Activated naive CD4-positive, alpha-beta T cell treated with anti-CD3 and anti-CD28 coated beads, Interleukin-2, amount 10 ng/mL, durations not matched to agents 7 days and 5 days (primary cell): Measurements from ENCODE around the gene DYSF.
"Not testable (repeated sequence)": the region's sequence is repeated elsewhere in the genome, so short reads cannot be mapped to it uniquely, and the experiment has no call there.

Experiments
- CTCF ChIA-PET: fragments of 350-600 bp; sonication (Branson Sonifier 250); formaldehyde crosslinking; loops from one replicate; lab custom pipeline; 2021; ENCODE audit warnings: antibody characterized with exemption; lab: Charles Lee
- DNase-seq: peaks from one replicate; pipeline ENCODE4 v3.0.0-alpha.2; 2020
- H3K27ac Mint-ChIP-seq: one replicate; pipeline ENCODE4 v1.8.0; 2021; ENCODE audit warnings: mild to moderate bottlenecking, moderate library complexity, mixed read lengths
- H3K27me3 Mint-ChIP-seq: one replicate; pipeline ENCODE4 v1.8.0; 2021; ENCODE audit warnings: mild to moderate bottlenecking, mixed read lengths
- H3K36me3 Mint-ChIP-seq: one replicate; pipeline ENCODE4 v1.8.0; 2021; ENCODE audit warnings: mixed read lengths
- H3K4me1 Mint-ChIP-seq: one replicate; pipeline ENCODE4 v1.8.0; 2021; ENCODE audit warnings: mixed read lengths
- H3K4me3 Mint-ChIP-seq: one replicate; pipeline ENCODE4 v1.8.0; 2021; ENCODE audit warnings: mild to moderate bottlenecking, moderate library complexity, mixed read lengths
- H3K9me3 Mint-ChIP-seq: one replicate; pipeline ENCODE4 v1.8.0; 2021; ENCODE audit warnings: mixed read lengths

The DYSF gene

DNA sequence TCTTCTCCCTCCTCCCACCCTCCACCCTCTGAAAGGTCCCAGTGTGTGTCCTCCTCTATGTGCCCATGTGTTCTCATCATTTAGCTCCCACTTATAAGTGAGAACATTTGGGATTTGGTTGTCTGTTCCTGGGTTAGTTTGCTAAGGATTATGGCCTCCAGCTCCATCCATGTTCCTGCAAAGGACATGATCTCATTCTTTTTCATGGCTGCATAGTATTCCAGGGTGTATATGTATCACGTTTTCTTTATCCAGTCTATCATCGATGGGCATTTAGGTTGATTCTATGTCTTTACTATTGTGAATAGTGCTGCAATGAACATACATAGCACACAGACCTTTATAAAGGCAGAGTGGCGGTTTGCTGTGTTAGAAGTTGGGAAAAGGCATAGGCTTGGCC is 38.2 kb downstream of the DYSF start:
- not testable (repeated sequence) for H3K4me3 Mint-ChIP-seq, DNase-seq, H3K4me1 Mint-ChIP-seq, H3K27ac Mint-ChIP-seq, H3K9me3 Mint-ChIP-seq, H3K36me3 Mint-ChIP-seq
- H3K27me3 Mint-ChIP-seq, result peaks cover 14% of the 10 kb centered on the region
- CTCF ChIA-PET, result interaction anchor here (1.1 kb wide), 1 partner anchor 19 kb away, joined by 3 read pairs; no protein-coding TSS in a partner anchor

DNA sequence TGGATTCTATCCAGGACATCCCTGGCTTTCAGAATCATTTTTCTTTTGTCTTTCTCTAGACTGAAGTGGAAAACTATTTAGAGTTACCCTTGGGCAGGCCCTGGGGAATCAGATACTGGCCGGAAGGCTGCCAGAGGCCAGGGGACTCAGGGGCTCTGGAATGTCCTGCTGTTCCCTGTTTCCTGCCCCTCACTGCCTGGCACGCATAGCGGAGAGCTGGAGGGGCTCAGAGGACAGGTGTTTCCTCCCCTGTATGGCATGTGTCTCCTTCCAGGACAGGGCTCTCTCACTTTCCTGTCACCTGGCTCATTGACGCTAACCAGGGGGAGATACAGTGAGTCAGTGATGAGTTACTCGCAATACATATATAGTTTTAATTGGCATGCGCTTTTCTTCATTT is 38.8 kb downstream of the DYSF start:
- Mint-ChIP-seq H3K9me3 (peaks cover 3% of the 10 kb centered on the region), H3K27me3 (peaks cover 14% of the 10 kb centered on the region), H3K27ac (no peak overlapping the region), H3K4me3 (no peak overlapping the region), H3K36me3 (no peaks in the 10 kb centered on the region), H3K4me1 (no peaks in the 10 kb centered on the region)
- no peak for DNase-seq
- CTCF ChIA-PET, result interaction anchor here (1.1 kb wide), 1 partner anchor 19 kb away, joined by 3 read pairs; no protein-coding TSS in a partner anchor

DNA sequence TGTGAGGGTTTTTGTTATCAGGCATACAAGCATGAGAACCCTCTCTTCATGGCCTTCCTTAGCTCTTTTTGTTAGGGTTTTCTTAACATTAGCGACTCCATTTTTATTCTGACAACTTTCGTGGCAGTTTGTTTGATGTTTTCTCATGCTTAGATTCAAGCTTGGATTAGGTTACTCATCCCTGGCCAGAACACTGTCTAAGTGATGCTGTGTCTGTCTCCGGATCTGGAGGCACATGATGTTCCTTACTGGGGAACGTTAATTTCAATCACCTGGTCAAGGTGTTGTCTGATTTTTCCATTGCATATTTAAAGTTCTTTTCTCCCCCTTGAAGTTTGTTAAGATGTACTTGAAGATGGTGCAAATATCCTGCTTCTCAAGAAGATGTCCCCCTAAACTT is 40.7 kb downstream of the DYSF start:
- Mint-ChIP-seq H3K36me3 (no peaks in the 10 kb centered on the region), H3K9me3 (peaks cover 3% of the 10 kb centered on the region), H3K27ac (no peak overlapping the region), H3K27me3 (peaks cover 11% of the 10 kb centered on the region), H3K4me1 (no peaks in the 10 kb centered on the region), H3K4me3 (no peak overlapping the region)
- DNase-seq, result no peak
- CTCF ChIA-PET, result no interaction called here

DNA sequence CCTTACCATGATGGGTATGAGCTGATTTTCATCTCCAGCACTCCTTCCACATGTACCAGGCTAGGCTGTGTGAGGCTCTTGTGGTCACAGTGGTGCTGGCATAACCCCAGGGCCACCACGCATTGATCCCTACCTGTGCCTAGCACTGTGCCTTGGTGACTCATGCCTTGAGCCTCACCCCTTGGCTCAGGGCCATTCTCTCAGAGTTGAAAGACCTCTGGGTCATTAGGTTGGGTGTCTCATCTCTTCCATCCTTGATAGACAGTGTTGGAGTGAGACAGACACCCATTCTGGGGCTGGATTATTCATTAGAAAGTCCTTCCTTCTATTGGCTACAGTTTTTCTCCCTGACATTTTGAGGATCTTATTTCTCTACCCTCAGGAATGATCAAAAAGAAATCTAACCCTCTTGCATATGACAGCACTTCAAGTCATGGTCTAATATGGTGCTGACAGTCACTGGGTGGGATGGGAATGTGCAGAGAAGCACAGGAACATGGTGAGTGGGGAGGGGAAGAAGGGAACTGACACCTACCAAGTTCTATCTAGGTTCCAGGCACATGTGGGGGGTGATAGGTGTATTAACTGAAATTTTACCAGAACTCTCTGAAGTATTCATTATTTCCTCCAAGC is 41.3 kb downstream of the DYSF start:
- Mint-ChIP-seq H3K27ac (no peak overlapping the region), H3K4me3 (no peak overlapping the region), H3K36me3 (no peaks in the 10 kb centered on the region), H3K9me3 (peaks cover 3% of the 10 kb centered on the region), H3K4me1 (no peaks in the 10 kb centered on the region), H3K27me3 (peaks cover 8% of the 10 kb centered on the region)
- DNase-seq, result no peak
- CTCF ChIA-PET, result no interaction called here

DNA sequence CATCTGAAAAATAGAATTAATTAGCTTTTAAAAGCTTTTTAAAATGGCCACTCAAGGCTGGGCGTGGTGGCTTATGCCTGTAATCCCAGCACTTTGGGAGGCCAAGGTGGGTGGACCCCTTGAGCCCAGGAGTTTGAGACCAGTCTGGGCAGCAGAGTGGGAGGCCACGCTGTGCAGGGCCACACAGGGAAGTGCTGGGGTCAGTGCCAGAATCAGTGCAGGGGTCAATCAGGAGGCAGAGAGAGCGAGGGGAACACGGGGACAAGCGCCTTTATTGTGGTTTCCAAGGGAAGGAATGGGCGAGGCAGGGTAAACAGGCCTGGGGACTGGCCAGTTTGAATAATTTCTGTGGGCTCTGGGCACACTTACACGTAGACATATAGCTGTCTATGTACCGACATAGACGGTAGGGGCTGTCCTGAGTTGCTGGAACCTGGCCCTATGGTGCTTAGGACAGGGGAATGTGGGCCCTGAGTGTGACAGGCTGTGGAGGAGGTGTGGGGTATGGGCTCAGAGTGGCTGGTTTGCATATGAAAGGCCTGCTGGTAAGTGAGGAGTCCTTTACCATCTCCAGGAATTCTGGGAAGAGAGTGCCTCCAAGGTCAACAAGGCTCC is 42.9 kb downstream of the DYSF start:
- no peak for DNase-seq
- peaks cover 10% of the 10 kb centered on the region for H3K27me3 Mint-ChIP-seq
- CTCF ChIA-PET, result interaction anchor here (1.1 kb wide), 1 partner anchor 10 kb away, joined by 3 read pairs; no protein-coding TSS in a partner anchor
- H3K36me3 Mint-ChIP-seq, result no peaks in the 10 kb centered on the region
- H3K27ac Mint-ChIP-seq, result no peak overlapping the region
- H3K9me3 Mint-ChIP-seq, result peaks cover 3% of the 10 kb centered on the region
- H3K4me1 Mint-ChIP-seq, result no peaks in the 10 kb centered on the region
- H3K4me3 Mint-ChIP-seq, result no peak overlapping the region

DNA sequence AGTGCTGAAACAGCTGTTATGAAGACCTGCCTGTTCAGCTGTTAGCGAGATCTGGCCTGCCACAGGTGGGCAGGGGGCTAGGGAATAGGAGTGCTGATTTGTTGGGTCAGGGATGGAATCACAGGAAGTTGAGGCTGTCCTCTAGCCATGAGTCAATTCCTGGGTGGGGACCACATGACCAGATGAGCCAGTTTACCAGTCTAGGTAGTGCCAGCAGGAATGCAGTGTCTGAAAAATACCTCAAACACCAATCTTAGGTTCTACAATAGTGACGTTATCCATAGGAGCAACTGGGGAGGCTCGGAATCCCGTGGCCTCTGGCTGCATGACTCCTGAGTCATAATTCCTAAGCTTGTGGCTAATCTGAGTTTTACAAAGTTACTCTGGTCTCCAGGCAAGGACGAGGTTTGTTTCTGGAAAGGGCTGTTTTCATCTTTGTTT is 44.9 kb downstream of the DYSF start:
- Mint-ChIP-seq H3K27ac (no peak overlapping the region), H3K9me3 (no peaks in the 10 kb centered on the region), H3K36me3 (no peaks in the 10 kb centered on the region), H3K4me3 (no peak overlapping the region), H3K4me1 (no peaks in the 10 kb centered on the region), H3K27me3 (peaks cover 18% of the 10 kb centered on the region)
- CTCF ChIA-PET, result no interaction called here
- no peak for DNase-seq

DNA sequence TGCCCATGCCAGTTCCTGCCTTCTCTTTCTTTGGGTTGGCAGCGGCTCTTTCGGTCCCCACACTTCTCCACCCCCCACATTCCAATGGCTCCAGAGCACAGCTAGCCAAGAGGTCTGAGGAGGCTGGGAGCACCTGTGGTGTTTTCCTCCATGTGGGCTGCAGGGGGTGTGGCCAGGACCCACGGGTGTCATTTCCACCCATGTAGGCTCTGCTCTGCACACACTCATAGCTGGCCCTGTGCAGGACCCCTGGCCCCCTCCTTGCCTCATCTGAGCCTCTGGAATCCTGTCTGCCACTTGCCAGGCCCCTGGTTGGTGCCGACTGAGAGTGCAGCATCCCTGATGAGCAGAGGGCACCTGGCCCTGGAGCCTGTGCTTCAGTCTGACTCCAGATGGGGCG is 46.3 kb downstream of the DYSF start:
- DNase-seq, result no peak
- H3K4me3 Mint-ChIP-seq, result no peak overlapping the region
- no peaks in the 10 kb centered on the region for H3K36me3 Mint-ChIP-seq
- no peaks in the 10 kb centered on the region for H3K4me1 Mint-ChIP-seq
- peaks cover 18% of the 10 kb centered on the region for H3K27me3 Mint-ChIP-seq
- CTCF ChIA-PET, result no interaction called here
- H3K9me3 Mint-ChIP-seq, result no peaks in the 10 kb centered on the region
- H3K27ac Mint-ChIP-seq, result no peak overlapping the region

DNA sequence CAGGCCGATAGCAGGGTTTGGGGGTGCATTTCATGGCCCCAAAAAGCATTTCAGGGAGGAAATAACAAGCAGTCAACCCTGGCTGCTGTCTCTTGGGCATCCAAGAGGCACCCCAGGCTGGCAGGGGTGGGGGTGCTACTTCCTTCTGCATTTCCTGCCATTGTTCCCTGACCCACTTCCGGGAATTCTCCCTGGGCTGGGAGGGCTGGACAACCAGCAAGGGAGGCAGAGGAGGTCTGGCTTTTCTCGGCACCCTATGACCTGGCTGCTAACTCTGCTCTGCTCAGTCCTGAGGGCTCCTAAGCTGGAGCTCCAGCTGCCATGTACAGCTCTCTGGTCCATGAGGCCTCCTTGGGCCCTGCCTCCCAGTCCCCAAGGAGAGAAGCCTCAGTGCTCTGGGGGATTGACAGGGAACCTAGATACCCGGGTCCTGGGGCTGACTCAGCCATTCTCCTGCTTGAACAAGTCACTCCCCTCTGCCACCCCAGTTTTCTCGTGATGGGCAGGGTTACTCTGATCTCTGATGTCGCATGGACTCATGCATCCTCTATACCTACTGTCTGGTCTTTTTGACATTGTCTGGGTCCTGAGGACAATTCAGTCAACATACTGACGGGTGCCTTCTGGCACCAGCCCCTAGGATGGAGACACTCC is 47.2 kb downstream of the DYSF start:
- H3K36me3 Mint-ChIP-seq, result no peaks in the 10 kb centered on the region
- no peak overlapping the region for H3K4me3 Mint-ChIP-seq
- no peak for DNase-seq
- CTCF ChIA-PET, result interaction anchor here (0.9 kb wide), 1 partner anchor 39 kb away, joined by 3 read pairs; no protein-coding TSS in a partner anchor
- H3K9me3 Mint-ChIP-seq, result no peaks in the 10 kb centered on the region
- peaks cover 20% of the 10 kb centered on the region for H3K27me3 Mint-ChIP-seq
- H3K4me1 Mint-ChIP-seq, result no peaks in the 10 kb centered on the region
- no peak overlapping the region for H3K27ac Mint-ChIP-seq

DNA sequence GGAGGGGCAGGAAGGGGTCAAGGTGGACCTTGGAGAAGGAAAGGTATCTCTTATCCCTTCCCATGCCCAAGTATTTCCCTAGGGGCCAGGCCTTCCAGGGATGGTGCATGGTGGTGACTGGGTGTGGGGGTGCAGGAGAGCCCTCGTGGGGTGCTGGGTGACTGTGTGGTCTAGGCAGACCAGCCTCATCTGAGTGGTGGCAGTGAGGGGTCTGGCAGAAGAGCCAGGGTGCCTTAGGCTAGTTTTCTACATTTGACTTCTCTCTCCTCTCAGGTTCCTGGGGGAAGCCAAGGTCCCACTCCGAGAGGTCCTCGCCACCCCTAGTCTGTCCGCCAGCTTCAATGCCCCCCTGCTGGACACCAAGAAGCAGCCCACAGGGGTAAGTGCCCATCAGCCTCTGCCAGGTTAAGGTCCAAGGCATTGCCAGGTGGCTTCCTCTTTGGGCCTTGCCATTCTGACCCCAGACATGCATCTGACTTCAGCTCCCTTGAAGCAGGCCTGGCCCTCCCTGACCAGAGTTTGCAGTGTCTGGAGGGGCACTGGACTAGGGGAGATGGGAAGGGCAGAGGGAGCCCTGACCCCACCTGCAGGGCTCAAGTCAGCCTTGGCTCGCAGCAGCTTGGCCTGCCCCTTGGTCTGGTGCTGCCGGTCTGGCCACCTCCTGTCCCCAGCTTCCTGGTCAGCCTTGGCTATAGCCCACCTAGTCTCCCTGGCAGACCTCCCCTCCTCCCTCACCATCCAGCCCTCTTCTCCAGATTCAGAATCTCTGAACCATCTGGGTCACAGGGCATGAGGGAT is 49.8 kb downstream of the DYSF start:
- no peak overlapping the region for H3K4me3 Mint-ChIP-seq
- H3K4me1 Mint-ChIP-seq, result no peaks in the 10 kb centered on the region
- no peak overlapping the region for H3K27ac Mint-ChIP-seq
- peaks cover 20% of the 10 kb centered on the region for H3K27me3 Mint-ChIP-seq
- H3K36me3 Mint-ChIP-seq, result no peaks in the 10 kb centered on the region
- DNase-seq, result no peak
- CTCF ChIA-PET, result no interaction called here
- no peaks in the 10 kb centered on the region for H3K9me3 Mint-ChIP-seq

DNA sequence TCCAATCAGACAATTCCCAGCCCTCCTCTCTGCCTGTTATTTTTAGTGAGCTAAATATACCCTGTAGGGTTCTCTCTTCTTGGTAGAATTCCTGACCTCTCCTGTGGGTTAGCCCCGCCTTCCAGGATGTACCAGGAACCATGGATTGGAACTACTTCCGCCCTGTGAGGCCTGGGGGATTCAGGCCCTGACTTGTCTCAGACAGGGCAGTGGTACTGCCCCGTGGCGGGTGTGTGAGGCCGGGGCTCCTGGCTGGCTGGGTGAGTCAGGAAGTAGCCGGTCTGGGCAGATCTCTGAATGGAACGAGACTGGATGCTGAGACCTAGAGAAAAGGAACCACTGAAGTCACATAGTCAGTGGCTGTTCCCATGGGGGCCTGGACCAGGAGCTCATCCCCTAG is 50.5 kb downstream of the DYSF start:
- CTCF ChIA-PET, result no interaction called here
- Mint-ChIP-seq H3K9me3 (no peaks in the 10 kb centered on the region), H3K36me3 (no peaks in the 10 kb centered on the region), H3K4me1 (no peaks in the 10 kb centered on the region), H3K27ac (no peak overlapping the region), H3K27me3 (peaks cover 15% of the 10 kb centered on the region), H3K4me3 (no peak overlapping the region)
- DNase-seq, result no peak

DNA sequence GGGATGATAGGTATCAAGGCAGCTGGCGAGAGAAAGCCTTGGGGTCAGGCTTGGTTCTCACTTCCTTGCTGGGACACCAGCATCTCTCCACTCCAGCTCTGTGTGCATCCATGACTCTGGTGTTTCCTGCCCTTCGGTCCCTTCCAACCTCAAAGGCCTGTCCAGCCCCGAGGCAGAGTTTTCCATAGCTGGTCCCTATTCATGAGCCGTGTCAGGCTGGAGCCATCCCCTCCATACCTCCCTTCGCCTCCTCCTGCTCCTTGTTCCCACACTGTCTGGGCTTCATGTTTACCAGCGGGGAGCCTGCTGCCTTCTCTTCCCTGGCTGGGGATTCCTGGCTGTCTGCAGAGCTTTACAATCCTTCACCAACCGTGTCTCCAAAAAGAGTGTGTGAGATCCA is 51.2 kb downstream of the DYSF start:
- H3K4me1 Mint-ChIP-seq, result no peaks in the 10 kb centered on the region
- peaks cover 14% of the 10 kb centered on the region for H3K27me3 Mint-ChIP-seq
- no peak overlapping the region for H3K27ac Mint-ChIP-seq
- no peak for DNase-seq
- no peaks in the 10 kb centered on the region for H3K36me3 Mint-ChIP-seq
- H3K4me3 Mint-ChIP-seq, result no peak overlapping the region
- CTCF ChIA-PET, result interaction anchor here (1.6 to 2.2 kb wide), 2 partner anchors 10 to 205 kb away, joined by 4 to 9 read pairs; no protein-coding TSS in a partner anchor
- H3K9me3 Mint-ChIP-seq, result no peaks in the 10 kb centered on the region

DNA sequence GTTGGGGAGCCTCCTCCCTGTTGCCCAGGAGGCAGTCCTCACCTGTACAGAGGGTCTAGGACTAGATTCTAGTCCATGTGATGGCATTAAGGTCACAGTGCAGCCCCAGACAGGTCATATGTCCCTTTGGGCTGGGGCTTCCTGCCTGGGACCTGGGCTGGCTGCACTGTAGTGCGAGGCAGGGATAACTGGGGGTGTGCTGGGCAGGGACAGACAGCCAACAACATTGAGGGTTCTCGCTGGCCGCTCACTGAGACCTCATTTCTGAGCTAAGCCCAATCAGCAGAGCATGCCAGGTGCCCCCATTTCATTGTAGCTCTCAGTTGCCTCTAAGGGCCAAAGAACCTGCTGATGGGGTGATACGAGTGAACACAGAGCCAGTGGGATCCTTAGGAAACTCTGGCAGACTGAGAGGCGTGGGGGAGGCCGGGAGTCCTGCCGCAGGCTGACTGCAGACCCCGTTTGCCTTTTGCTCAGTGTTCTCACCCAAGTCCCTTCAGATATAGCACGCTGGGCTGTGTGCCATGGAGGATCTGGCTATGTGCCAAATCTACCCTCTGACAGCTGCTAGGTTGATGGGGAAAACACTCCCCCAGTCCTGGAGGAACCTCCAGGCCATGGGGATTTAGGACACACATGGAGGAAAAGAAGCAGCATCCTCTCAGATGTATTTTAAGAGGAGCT is 51.9 kb downstream of the DYSF start:
- CTCF ChIA-PET, result interaction anchor here (1.6 to 2.2 kb wide), 2 partner anchors 9 to 206 kb away, joined by 4 to 9 read pairs; no protein-coding TSS in a partner anchor
- no peaks in the 10 kb centered on the region for H3K4me1 Mint-ChIP-seq
- H3K4me3 Mint-ChIP-seq, result no peak overlapping the region
- peaks cover 14% of the 10 kb centered on the region for H3K27me3 Mint-ChIP-seq
- no peak for DNase-seq
- no peaks in the 10 kb centered on the region for H3K36me3 Mint-ChIP-seq
- H3K27ac Mint-ChIP-seq, result no peak overlapping the region
- no peaks in the 10 kb centered on the region for H3K9me3 Mint-ChIP-seq

DNA sequence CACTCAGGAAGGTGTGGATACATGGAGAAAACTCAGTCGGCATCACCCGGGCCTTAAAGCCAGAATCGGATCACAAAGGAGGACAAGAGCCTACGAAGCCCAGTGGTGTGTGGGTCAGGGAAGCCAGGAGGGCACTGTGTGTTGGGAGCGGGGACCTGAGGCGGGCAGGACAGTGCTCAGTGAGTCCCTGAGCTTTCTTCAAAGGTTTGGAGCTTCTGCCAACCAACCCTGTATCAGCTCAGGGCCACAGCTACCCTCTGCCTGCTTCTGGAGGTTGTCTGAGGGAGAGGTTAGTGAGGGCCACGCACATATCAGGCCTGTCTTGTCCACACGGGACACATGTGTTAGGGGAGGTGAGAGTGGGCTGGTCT is 52.4 kb downstream of the DYSF start:
- no peaks in the 10 kb centered on the region for H3K36me3 Mint-ChIP-seq
- CTCF ChIA-PET, result interaction anchor here (1.6 to 2.2 kb wide), 2 partner anchors 9 to 207 kb away, joined by 4 to 9 read pairs; no protein-coding TSS in a partner anchor
- H3K27ac Mint-ChIP-seq, result no peak overlapping the region
- H3K9me3 Mint-ChIP-seq, result no peaks in the 10 kb centered on the region
- H3K27me3 Mint-ChIP-seq, result peaks cover 16% of the 10 kb centered on the region
- H3K4me3 Mint-ChIP-seq, result no peak overlapping the region
- no peak for DNase-seq
- no peaks in the 10 kb centered on the region for H3K4me1 Mint-ChIP-seq
